GM18873 (cell line): ENCODE results near the gene MLLT3.
A peak's percentile ranks its signal among the peaks of the same experiment; 100 is the strongest.

Experiments used
- ATAC-seq: cut with Tn5 transposase; IDR thresholded peaks from one replicate; pipeline ENCODE4 v1.9.1; 2021; ENCODE audit warnings: mild to moderate bottlenecking, moderate library complexity, moderate number of reproducible peaks; ENCODE audit not compliant: unreplicated experiment, low FRiP score

MLLT3 gene

DNA sequence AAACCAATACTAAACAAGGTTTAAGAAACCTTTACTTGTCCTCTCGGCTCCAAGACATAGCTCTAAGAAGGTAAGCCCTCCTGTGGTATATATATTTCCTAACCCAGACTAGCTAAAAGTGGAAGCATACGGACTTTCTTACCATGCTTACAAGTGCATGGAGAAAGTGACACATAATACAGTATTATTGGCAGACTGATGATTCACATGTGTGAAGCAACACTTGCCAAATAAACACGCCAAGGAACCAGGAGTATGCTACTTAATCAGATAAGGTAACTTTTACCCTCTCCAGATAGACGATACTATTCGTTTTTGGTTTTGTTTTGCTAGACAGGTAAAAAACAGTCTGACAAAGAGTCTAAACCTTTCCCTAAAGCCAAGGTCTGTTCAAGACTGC, 264.1 kb downstream of the MLLT3 start:
- ATAC-seq = no peak

GRCh38 chr9:20357037-20357432, 265.3 kb downstream of the MLLT3 start:
- ATAC-seq = no peak

DNA sequence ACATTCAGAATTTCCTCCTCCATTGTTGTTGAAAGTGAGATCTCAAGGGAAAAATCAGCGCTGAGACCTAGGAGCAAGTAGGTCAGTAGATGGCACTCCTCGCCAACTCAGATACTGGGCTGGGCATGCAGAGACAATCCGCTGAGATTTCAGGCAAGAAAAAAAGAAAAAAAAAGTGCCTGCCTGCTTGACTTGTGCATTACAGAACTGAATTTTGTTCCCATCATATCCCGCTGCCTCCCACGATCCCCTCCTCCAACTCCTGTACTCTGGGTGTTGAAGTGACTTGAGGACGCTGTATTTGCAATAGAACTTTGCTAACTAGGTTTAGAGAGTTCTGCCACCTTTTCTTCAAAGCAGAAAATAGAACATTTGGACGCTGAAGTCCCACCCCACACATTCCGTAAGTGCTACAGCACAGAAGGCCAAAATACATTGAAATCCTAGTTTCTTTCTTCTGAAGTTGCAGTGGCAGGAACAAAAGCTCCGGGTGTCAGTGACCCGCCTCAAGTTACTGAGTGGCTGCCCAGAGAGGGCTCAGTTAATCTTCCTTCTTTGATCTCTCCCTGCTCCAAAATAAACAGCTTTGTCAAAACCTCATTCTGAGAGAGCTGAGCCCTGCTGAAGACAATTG, 265.8 kb downstream of the MLLT3 start:
- peak; percentile 37 for ATAC-seq

- no peak for ATAC-seq
These were observed 267.3 kb downstream of the MLLT3 start for GRCh38 chr9:20355022-20355421.

GRCh38 chr9:20353931-20354652, 268.2 kb downstream of the MLLT3 start:
- peak; percentile 51 for ATAC-seq

DNA sequence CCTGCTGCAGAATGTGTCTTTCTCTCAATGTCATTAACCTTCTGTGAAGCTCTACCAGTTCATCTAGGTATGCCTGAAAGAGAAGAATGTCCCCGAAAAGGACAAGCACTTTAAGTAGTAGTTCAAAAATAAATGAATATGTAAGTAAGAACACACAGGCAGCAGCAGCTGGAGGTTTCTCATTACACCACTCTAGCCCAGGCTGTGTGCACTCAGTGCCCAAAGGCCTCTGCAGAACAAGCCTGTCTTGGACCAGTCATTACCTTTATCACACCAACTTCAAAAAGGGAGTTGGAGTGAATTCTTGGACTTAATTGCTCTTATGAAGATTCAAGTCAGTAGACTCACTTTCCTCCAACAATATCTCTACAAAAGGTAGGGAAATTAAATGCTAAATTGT, 268.8 kb downstream of the MLLT3 start:
- ATAC-seq = peak; percentile 34

DNA sequence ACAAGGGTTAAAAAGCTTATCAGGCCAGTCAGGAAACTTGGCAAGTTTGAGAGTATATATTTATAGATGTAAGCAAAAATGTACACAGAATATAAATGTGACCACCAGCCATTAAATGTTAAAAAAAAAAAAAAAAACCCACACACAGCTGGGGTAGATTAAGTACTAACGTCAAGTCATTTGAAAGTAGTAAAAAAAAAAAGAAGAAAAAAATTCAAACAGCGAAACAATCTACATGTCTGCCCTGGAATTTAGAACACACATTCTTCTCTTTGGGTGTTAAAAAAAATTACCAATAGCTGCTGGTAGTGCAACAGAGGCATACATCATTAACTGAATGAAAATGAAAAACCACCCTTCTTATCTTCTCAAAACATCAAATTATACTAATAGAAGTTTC, 269.7 kb downstream of the MLLT3 start:
- no peak for ATAC-seq

GRCh38 chr9:20351715-20352114, 270.6 kb downstream of the MLLT3 start:
- ATAC-seq = no peak

- ATAC-seq = no peak
These were observed 272.7 kb downstream of the MLLT3 start for GRCh38 chr9:20349568-20349967.

GRCh38 chr9:20343325-20343724, 279.0 kb downstream of the MLLT3 start:
- ATAC-seq = no peak

- no peak for ATAC-seq
These were observed 281.8 kb downstream of the MLLT3 start for GRCh38 chr9:20340511-20340861.

GRCh38 chr9:20335668-20336332, 286.5 kb downstream of the MLLT3 start:
- ATAC-seq = no peak

GRCh38 chr9:20333991-20334390, 288.3 kb downstream of the MLLT3 start:
- ATAC-seq = no peak

DNA sequence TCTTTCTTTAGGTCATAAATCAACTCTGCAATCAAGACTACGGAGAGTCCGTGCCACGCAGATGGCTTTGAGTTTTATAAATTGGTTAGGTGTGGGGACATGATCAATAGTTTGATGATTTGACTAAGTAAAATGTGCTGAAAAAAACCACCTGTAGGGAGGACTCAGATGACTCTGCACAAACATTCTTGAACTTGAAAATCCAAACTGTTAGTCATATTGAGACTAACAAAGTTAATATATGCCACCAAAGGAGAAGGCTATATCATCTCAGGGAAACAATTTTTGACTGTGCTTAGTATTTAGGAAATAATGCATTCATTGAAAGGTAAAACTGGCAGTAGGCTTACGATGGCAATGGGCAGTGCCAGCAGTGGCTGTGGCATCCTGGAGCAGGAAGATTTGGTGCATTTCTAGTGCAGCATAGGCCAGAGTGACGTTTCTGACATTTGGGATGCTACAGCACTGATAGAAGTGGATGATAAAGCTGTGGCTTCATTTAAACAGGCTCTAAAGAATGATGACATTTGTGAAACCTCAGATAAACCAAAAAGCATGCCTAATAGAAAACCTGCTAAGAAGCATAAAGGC, 291.1 kb downstream of the MLLT3 start:
- peak; percentile 95 for ATAC-seq

- ATAC-seq = no peak
These were observed 291.6 kb downstream of the MLLT3 start for GRCh38 chr9:20330688-20331087.

DNA sequence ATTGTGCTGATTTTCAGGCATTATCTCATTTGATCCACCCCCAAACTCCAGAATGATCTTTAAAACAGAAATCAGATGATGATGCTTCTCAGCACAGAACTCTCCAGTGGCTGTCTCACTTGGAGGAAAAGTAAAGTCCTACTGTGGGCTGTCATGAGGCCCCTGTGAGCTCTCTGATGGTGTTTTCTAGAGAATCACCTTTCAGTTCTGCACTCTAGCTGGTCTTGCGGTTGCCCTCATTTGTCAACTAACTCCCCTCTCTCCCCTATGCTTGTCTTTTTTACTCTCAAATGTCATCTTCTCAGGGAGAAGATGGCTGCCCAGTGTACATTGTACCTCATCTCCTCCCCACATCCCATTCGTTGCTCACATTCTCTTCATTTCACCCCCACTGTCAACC, 295.8 kb downstream of the MLLT3 start:
- ATAC-seq = no peak

DNA sequence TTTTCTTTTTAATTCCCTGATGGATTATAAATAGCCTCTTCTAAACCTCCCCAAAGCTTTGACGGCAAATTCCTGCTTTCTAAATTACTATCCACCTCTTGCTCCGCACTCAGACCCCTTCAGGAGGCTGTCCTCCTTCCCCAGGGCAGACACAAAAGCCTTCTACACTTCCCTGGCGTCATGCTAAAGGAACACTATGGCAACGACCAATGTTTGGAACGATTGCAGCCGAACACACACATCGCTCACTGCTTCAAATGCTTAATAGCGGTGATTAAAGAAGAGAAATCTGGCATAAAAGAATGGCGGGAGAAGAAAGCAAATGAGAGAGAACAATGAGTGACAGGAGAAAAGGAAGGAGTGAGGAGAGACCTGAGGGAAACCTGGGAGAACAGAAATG, 297.3 kb downstream of the MLLT3 start:
- no peak for ATAC-seq

DNA sequence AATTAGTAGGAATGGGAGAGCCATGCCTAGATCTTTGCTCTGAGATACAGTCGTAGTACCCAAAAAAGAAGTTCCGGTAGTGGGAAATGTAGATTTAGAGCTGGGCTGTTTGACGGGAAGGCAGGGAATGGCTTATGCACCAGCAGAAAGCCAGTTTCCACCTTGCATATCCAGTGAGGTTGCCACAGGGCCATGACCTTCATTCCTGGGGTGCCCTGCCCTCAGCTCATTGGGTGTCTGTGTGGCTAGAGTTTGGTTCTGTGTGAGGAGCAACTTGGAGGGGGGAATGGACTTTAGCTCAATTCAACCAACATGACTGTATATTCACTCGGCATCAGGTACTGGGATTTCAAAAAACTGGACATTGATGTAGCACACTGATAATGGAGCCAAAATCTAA, 300.1 kb downstream of the MLLT3 start:
- no peak for ATAC-seq

DNA sequence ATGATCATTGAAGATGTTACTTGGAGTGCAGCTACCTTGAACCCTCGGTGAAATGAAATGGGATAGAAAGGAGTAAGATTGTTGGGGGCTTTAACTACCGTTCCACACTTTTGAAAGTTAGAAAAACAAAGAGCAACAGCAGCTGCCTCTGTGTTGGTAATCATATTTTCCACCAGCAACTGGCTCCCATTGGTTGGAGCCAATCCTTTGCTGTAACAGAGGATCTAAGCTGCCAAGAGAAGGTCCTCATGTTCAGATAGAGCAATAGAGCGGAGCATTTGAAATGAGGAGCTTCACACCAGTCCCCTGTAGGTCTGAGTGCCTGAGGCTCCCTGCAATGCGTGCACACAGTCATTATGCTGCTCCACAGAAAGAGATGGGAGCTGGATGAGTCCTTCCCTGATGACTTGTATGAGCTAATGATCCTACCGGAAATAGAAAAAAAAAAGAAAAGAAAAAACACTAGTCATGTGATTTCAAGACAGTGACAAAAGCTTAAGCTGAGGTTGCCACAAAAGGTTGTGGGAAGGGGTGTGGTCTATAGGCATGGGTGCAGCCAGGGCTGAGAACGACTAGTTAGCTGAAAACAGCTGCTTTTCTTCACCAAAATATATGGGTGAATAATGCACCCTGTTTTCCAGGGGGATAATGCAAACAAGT, 300.7 kb downstream of the MLLT3 start:
- no peak for ATAC-seq

DNA sequence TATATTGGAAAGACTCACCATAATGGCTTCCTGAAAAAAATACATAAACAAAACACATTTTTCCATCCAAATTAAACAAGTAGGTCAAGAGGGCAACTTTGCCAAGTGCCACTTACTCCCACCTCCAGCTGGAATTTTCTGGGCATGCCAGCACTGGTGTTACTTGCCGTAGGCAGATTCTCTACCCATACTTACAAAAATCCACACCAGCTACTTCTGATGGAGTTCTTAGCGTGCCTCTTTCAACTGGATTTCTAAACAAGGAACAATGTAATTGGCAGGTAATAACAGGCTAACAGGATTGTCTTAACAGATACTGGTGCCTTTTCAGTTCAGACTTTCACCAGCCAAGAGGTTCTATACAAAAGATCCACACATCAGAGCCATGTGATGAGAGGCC, 301.4 kb downstream of the MLLT3 start:
- ATAC-seq = no peak
